ENCODE results near the gene ADAMTS9. TPM values are rescaled to one million over a fixed set of nuclear protein-coding genes. Genes with fewer than 3 reads are reported as not detected.

The ADAMTS9 gene
- total RNA-seq, 2 donors from 2014 or later = 27.2 to 54.7 TPM

DNA sequence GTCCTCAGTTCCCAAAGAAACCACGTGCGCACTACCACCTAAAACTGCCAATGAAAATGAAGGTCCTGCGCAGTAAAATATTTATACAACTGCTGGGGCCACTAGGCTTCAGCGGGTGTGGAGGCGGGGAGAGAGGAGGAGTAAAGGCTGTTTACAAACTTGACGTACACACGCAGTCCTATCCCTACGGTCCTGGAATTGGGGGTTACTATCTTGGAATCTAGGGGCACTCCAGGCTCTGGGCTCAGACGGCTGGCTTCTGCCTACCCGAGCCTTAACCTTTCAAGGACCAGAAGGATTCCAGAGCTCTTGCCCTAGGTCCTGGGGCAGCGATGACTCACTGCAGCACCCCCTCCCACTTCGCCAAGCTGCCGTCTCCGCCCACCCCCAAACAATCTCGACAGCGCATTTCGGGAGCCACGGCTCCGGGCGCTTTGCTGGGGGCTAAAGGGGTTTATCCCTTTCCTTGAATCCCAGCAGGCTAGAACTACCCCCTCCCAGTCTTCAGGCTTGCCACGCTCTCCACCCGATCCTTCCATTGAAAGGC, 3.0 kb downstream of the ADAMTS9 start:
- DNase-seq (peak; percentile 28 to 47 (median 44)), ATAC-seq (peak; percentile 25)
- Histone ChIP-seq H3K4me3 (peak overlapping the region; percentile 26 to 28), H3K4me1 (peaks cover 19% of the 10 kb centered on the region), H3K9me3 (no peaks in the 10 kb centered on the region), H3K27me3 (no peaks in the 10 kb centered on the region), H3K36me3 (replicated peaks in 1 of 2; ENCODE audit: insufficient read depth in 1 of 2, low read depth in 2 of 2) (no peaks in the 10 kb centered on the region), H3K27ac (peak overlapping the region; percentile 73 to 89 (median 81))
- 3 to 8% methylated on average over 20 to 22 of the region's 22 CpGs for WGBS, 2 donors
- TF ChIP-seq POLR2A (IDR thresholded peaks at IDR 0.05) (peak; percentile 9 to 34 (median 28)), CTCF (IDR thresholded peaks at IDR 0.05) (no peak)
- intact Hi-C loops (cut with DNase I) = no loop called here

DNA sequence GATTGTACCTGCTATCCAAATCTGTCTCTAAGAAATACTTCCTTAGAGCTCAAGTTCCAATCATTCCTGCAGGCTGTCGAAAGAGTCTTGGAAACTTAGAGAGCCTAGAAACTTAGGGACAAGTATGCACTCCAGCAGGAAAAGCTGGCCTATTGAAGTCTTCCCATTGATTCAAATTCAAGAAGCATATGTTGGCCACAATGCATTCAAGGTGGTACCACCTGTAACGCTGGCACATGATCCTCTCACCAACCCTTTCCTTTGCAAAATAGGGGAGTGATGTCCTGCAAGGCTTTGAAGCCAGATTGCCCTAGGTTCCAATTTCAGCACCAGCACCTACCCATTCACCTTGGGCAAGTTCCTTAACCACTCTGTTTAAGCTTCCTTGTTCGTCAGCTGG, 6.0 kb downstream of the ADAMTS9 start:
- DNase-seq (no peak), ATAC-seq (no peak)
- Histone ChIP-seq H3K4me3 (no peak overlapping the region), H3K4me1 (peaks cover 24% of the 10 kb centered on the region), H3K27ac (no peak overlapping the region), H3K36me3 (replicated peaks in 1 of 2; ENCODE audit: insufficient read depth in 1 of 2, low read depth in 2 of 2) (no peaks in the 10 kb centered on the region), H3K27me3 (no peaks in the 10 kb centered on the region), H3K9me3 (no peaks in the 10 kb centered on the region)
- WGBS, 2 donors = 51 to 57% methylated on average over 3 of the region's 3 CpGs
- intact Hi-C loops (cut with DNase I) = no loop called here
- no peak for TF ChIP-seq POLR2A (IDR thresholded peaks at IDR 0.05)

DNA sequence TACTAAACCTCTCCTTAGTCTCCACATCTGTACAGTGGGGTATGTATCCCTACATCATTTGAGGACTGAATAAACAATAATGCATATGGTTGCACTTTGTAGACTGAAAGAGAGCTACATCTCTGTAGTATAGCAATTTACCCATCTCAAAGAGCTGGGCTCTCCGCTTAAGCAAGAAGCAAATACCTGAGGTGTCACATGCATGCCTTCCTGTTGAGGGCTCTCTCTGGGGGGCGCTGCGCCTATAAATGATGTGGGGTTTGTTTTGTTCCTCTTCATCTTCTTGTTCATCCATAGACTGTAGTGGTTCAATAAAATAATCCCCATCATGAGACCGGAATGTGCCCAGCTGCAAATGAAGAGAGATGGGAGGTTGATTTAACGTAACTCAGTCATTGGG, 6.8 kb downstream of the ADAMTS9 start:
- no peaks in the 10 kb centered on the region for H3K27me3 ChIP-seq
- no peaks in the 10 kb centered on the region for H3K9me3 ChIP-seq
- H3K27ac ChIP-seq = no peak overlapping the region
- WGBS, 2 donors = 83 to 87% methylated on average over 5 of the region's 5 CpGs
- intact Hi-C loops (cut with DNase I) = no loop called here
- H3K4me3 ChIP-seq = no peak overlapping the region
- no peaks in the 10 kb centered on the region for H3K36me3 ChIP-seq (replicated peaks in 1 of 2; ENCODE audit: insufficient read depth in 1 of 2, low read depth in 2 of 2)
- DNase-seq (no peak), ATAC-seq (no peak)
- H3K4me1 ChIP-seq = peaks cover 23% of the 10 kb centered on the region
- TF ChIP-seq CTCF (IDR thresholded peaks at IDR 0.05) (no peak), POLR2A (IDR thresholded peaks at IDR 0.05) (no peak)

DNA sequence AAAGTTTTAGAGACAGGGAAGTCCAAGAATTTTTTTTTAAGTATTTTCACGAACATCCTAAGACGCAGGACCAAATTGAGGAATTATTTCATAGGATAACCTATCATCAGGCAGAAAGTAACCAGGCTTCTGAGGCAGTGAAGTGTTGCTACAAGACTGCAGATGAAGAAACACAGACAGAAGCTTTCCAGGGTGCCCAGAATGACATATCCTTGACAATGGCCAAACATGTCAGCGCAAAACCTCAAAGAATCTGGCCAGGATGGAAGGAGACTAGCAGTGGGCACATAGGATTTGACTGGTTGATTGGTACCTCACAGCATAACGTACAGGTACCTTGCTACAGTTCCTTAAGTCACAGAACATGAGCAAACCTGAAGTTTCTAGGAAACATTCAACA, 7.5 kb downstream of the ADAMTS9 start:
- Histone ChIP-seq H3K36me3 (replicated peaks in 1 of 2; ENCODE audit: insufficient read depth in 1 of 2, low read depth in 2 of 2) (no peaks in the 10 kb centered on the region), H3K27ac (no peak overlapping the region), H3K4me1 (peaks cover 25% of the 10 kb centered on the region), H3K9me3 (no peaks in the 10 kb centered on the region), H3K27me3 (no peaks in the 10 kb centered on the region), H3K4me3 (no peak overlapping the region)
- no peak for ATAC-seq
- DNase-seq = no peak
- intact Hi-C loops (cut with DNase I) = no loop called here
- no peak for TF ChIP-seq CTCF (IDR thresholded peaks at IDR 0.05)
- TF ChIP-seq POLR2A (IDR thresholded peaks at IDR 0.05) = no peak
- 85 to 87% methylated on average over 4 of the region's 4 CpGs for WGBS, 2 donors

GRCh38 chr3:64677961-64678716, 9.7 kb downstream of the ADAMTS9 start:
- DNase-seq (no peak), ATAC-seq (no peak)
- Histone ChIP-seq H3K9me3 (no peaks in the 10 kb centered on the region), H3K27ac (peak overlapping the region in 1 of 4 donors; percentile 6), H3K4me3 (no peak overlapping the region), H3K27me3 (no peaks in the 10 kb centered on the region), H3K4me1 (peaks cover 26% of the 10 kb centered on the region), H3K36me3 (replicated peaks in 1 of 2; ENCODE audit: insufficient read depth in 1 of 2, low read depth in 2 of 2) (no peaks in the 10 kb centered on the region)
- 64 to 66% methylated on average over 2 of the region's 2 CpGs for WGBS, 2 donors
- TF ChIP-seq CTCF (IDR thresholded peaks at IDR 0.05) (no peak), POLR2A (IDR thresholded peaks at IDR 0.05) (no peak)
- intact Hi-C loops (cut with DNase I) = no loop called here
